Erythroblast (primary cell): Measurements from ENCODE around the gene RAC2.
A peak's percentile ranks its signal among the peaks of the same experiment; 100 is the strongest.

Source experiments
- DNase-seq, 2 experiments: peaks; one replicate each; lab custom pipeline; 2025; lab: John Stamatoyannopoulos, UW
- GATA1 ChIP-seq: IDR thresholded peaks from 2 replicates; pipeline ENCODE4 v1.6.1; 2011; ENCODE audit warnings: low read depth, mild to moderate bottlenecking, control low read depth, low read length, moderate library complexity
- POLR2A ChIP-seq: IDR thresholded peaks from 2 replicates; pipeline ENCODE4 v1.6.1; 2011; ENCODE audit warnings: mild to moderate bottlenecking, low read length

The RAC2 gene

GRCh38 chr22:37198258-37199102 lies 45.6 kb downstream of the RAC2 start:
- peak; percentile 80 to 87 for DNase-seq
- TF ChIP-seq POLR2A: no peak

DNA sequence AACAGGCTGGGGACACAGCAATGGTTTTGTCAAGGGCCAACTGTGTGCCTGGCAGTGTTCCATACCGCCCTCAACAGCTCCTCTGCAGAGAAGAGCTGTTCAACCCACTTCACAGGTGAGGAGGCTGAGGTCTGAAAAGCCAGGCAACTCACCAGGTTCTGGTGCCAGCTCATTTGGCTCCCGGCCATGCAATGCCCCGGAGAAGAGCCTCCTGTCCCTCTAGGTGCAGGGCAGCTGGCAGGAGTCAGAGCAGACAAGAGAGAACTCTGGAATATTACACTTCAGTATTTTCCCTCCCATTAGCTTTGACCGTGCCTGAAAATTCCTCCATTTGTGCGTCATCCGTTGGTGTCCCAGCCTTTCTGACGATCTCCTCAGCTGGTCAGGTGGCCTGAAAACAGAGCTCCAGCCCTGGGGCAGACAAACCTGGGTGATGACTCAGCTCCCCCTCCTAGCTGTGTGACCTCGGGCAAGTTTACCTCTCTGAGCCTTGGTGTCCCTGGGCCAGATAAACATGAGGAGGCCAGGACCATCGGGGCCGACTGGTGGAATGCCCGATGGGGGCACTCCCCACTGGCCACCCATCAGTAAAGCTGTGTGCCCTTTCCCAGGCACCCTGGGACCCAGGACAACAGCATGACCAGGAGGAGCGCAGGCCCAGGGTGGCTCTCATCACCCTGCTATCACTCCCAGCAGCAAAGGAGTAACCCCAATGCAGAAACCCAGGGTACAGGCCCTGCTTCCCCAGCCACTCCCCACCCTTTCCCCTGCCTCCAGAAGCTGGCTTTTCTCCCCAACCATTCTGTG lies 46.4 kb downstream of the RAC2 start:
- TF ChIP-seq POLR2A: no peak
- TF ChIP-seq GATA1: no peak

DNA sequence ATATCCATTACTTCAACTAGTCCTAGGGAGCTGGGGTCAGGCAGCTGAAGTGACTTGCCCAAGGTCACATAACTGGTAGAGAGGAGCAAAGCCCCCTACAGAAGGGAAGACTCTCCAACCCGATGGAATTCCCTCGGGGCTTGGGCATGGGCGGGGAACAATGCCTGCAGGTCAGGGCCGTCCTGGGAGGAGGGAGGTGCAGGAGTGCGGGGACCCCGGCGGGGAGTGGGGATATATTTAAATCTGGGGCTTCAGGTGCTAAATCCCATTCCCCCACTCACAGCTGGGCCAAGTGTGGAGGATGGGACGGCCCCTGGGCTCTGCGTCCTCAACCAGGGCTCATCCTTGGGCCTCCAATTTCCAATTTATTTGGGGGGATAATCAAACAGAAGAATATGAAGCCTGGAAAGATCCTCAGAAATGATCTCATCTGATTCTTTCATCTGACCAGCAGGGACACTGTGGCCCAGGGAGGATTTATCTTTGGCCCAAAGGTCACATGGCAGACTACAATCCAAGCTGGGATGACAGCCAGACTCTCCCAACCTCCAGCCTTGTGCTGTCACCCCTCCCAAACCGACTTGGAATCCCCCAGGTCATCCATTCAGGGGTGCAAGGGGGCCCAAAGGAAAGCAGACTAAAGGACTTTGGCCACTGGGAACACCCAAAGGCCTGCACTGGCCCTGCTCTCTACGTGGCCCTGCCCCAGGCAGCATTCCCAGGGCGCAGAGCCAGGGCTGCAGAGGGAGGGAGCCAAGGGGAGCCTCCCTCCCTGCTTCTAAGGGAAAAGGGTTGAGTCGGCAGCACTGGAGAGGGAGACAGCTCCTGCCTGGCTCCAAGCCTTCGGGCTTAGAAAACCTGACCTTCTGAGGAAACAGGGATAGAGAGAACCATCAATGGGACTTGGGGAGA lies 47.3 kb downstream of the RAC2 start:
- no peak for DNase-seq
- TF ChIP-seq POLR2A (no peak), GATA1 (no peak)

More for the DNA sequence above, 46.4 kb downstream of the RAC2 start:
- no peak for DNase-seq

DNA sequence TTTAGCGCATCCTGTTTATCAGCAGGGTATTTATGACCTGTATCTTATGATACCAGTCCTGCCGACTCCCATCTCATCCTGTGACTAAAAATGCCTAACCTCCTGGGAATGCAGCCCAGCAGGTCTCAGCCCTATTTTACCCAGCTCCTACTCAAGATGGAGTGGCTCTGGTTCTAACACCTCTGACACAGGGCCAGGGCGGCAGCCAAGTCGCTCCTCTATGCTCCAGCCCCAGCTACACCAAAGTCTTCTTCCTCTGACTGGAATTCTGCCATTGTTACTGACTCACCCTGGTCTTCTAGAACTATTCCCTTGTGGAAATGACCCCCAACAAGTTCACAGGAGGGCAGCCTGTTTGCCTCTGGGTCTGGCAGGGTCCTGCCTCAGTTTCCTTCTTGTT lies 48.1 kb downstream of the RAC2 start:
- DNase-seq: no peak
- no peak for TF ChIP-seq GATA1
- no peak for TF ChIP-seq POLR2A

GRCh38 chr22:37194750-37195149 lies 49.3 kb downstream of the RAC2 start:
- TF ChIP-seq POLR2A: no peak
- TF ChIP-seq GATA1: no peak
- DNase-seq: no peak

GRCh38 chr22:37193629-37194191 lies 50.4 kb downstream of the RAC2 start:
- no peak for DNase-seq
- no peak for TF ChIP-seq GATA1
- TF ChIP-seq POLR2A: no peak

DNA sequence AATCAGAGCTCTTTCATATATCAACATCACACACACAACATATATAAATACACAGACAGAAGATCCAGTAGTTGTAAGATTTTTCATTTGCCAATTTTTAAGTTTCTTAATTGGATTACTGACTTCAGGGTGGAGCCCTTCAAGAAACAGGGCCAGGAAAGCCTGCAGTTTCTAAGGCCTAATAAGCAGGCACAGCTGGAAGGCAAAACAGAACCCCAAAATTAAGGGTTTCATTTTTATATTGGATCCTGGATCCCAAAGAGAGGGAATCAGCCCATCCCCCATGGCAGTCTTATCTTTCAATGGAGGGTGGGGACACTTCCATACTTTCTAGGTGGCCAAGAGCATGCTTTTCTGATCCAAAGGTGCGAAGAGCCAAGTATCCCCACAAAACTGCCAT lies 51.3 kb downstream of the RAC2 start:
- DNase-seq: no peak
- TF ChIP-seq GATA1 (no peak), POLR2A (no peak)

GRCh38 chr22:37192204-37192603 lies 51.9 kb downstream of the RAC2 start:
- DNase-seq: no peak
- no peak for TF ChIP-seq GATA1
- no peak for TF ChIP-seq POLR2A

DNA sequence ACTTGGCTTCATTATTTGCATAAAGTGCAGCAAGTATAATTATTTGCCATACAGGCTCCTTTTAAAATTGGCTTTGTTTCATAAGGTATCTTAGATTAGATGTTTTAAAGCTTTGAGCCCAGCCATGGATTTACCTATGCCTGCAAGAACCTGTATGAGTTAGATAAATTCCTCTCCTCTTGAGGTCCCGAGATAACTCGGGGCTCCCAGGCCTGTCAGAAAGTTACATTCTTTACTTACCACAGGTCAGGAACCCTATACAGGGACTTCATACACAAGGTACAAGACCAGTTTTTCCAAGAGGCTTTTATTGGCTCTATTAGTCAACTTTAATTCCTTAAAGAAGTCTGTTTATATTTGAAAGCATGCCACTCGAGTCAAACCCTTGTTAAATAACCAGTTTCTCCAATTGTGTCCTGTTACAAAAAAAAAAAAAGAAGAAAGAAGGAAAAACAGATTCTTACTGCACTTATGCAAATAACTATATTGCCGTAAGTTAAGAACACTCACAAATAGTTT lies 53.7 kb downstream of the RAC2 start:
- DNase-seq: no peak
- TF ChIP-seq POLR2A (no peak), GATA1 (no peak)

GRCh38 chr22:37188901-37189466 lies 55.1 kb downstream of the RAC2 start:
- TF ChIP-seq GATA1 (no peak), POLR2A (no peak)
- no peak for DNase-seq

DNA sequence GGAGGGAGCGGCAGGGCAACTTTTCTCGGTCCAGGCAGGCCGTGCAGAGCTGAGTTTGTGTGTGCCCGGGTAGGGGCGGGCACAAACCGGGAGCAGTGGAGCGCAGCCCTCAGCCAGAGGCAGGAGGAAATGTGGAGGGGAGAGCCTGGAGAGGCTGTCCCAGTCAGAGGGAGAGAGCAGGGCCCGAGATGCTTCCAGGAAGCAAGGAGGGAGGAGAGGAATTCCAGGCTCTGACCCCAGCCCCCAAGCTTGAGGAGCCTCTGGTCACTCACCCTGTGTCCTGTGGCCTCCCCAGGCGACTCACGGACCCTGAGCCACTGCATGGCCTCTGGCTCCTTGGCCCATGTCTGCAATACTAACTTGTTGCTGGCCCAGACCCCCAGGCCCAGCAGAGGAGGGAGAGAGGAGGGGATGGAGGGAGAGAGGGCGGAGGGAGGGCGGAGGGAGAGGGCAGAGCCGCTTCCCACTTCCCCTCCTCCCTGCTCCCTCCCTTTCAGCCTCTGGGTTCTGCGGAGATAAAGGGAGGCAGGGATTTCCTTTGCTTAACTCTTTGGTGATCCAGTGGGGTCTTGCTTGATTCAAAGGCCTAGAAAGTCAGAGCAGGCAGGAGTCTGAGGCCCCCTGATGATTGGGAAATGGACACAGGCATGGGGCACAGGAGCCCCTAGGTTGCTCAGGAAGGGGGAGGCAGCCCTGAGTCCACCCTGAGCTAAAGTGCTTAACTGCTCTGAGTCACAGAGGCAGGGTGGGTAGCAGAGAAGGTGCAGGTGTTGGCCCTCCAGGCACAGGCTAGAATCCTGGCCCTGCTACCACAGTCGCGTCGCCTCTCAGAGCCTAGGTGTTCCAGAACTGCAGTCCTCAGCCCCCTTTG lies 55.9 kb downstream of the RAC2 start, which contains the start of gene C1QTNF6:
TSS of gene C1QTNF6 (minus strand) at position 357 of the 871 bp plus-strand sequence. CDS start at position 323, 34 bp downstream.
- no peak for DNase-seq
- TF ChIP-seq POLR2A (no peak), GATA1 (no peak)

GRCh38 chr22:37187552-37187890 lies 56.5 kb downstream of the RAC2 start:
- TF ChIP-seq POLR2A: no peak
- no peak for TF ChIP-seq GATA1
- no peak for DNase-seq
